T-helper 1 cell treated with Interleukin-12 subunit alpha and Interleukin-12 subunit beta and Interleukin-4 antibody, amounts not matched to agents 30 ng/mL and 1 ng/mL, for 36 hours (primary cell): ENCODE measurements around the gene VCAN. TPM values are rescaled to one million over a fixed set of nuclear protein-coding genes. Genes with fewer than 3 reads are reported as not detected.

Source experiments
- intact Hi-C: fragments of 100-400 bp; cut with micrococcal nuclease; formaldehyde crosslinking; loops from one replicate; pipeline ENCODE4 v1.15.1; 2024
- total RNA-seq: library from RNA; stranded (reverse); gene quantifications from 2 replicates; pipeline ENCODE4 v1.2.3, GENCODE V29; 2022

The VCAN gene
- total RNA-seq, 1 donor from 2014 or later: 1.0 TPM

DNA sequence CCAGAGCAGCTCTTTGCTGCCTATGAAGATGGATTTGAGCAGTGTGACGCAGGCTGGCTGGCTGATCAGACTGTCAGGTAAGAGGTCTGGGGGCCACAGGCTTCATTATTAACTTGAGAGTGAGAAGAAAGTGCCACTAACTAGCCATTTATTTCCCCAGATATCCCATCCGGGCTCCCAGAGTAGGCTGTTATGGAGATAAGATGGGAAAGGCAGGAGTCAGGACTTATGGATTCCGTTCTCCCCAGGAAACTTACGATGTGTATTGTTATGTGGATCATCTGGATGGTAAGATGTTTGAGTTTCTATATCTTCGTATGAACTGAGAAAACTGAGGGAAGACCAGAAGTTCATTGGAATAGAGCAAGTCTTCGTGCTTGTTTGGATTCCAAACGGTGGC is 22.1 kb downstream of the VCAN start:
- intact Hi-C loops: no loop called here

DNA sequence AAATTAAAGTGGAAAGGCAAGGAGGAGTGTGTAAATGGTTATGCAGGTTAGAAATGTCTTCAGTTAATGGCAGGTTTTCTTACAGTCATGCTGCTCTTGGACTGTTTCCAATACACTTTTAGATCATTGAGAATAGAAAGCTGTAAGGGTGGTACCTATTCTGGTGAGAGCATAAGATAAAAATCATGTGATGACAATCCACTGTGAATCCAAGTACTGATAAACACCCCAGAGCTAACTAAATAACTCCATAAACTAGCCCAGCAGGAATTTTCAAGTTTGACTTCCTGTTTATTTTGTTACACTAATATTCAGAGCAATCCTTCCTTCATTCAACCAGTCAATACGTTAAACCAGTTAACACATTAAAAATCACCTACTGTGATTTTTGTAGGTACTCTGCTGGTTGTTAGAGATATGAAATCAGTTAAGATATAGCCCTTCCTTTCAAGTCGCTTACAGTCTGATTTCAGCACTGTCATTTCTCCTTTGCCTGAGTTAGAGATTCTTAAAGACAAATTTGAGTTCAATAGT is 22.6 kb downstream of the VCAN start:
- intact Hi-C loops: no loop called here

DNA sequence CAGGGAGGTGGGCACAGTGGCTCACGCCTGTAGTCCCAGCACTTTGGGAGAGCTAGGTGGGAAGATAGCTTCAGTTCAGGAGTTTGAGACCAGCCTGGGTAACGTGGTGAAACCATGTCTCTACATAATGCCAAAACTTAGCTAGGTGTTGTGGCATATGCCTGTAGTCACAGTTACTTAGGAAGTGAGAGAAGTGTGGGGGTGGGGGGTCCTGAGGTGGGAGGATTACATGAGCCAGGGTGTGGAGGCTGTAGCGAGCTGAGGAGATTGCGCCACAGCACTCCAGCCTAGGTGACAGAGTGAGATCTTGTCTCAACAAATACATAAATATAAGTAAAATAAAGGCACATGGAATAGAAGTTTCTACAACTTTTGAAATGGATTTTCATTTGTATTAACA is 23.1 kb downstream of the VCAN start:
- intact Hi-C loops: no loop called here

DNA sequence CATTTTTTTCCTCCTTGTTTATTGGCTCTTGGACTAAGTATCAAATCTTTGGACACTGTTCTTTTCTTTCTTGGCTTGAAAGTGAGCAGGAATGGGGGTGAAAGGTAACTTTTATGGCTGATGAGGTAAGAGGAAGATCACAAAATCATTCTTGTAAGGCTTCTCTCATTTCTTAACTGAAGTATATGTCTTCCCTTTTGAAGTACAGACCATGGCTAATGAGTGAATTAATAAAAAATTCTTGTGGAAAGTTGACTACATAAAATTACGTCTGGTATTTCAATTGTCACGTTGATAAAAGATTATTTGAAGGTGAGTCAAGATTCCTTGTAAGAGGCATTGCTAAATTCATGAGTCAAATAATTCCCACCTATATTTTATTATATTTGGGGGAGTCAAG is 25.1 kb downstream of the VCAN start:
- intact Hi-C loops: no loop called here

DNA sequence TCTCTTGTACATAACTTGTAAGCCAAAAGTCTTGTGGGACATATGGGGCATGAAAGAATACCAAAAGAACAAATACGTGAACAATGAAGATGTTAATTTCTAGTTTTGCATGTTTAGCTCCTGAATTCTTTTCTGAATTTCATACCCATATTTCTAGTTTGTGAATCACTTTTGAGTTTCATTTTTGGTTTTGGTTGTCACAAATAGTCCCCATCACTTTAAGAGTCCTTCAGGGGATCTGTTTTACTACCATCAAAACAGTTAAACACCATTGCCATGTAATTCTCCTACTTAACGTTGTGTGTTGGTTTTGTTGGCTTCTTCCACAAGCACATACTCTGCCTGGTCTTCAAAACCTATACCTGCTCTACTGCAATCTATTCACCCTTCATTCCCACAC is 27.0 kb downstream of the VCAN start:
- intact Hi-C loops: no loop called here

DNA sequence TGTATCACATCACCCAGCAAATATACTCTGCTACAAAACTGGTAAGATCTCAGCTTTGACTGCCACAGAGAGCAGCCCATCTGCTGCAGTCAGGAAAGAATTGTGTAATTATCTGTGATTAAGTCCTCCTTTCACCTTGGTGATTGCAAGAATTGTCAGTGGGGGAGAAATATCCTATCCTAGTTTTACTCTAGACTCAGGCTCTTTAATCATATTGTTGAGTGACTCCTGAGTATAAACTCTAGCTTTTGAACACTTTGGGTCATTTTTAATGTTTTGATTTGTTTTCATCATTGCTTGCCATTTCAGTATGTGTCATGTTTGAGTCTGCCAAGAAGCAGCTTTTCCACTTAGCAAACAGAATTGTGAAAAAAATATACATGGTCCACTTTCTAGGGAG is 32.1 kb downstream of the VCAN start:
- intact Hi-C loops: no loop called here

DNA sequence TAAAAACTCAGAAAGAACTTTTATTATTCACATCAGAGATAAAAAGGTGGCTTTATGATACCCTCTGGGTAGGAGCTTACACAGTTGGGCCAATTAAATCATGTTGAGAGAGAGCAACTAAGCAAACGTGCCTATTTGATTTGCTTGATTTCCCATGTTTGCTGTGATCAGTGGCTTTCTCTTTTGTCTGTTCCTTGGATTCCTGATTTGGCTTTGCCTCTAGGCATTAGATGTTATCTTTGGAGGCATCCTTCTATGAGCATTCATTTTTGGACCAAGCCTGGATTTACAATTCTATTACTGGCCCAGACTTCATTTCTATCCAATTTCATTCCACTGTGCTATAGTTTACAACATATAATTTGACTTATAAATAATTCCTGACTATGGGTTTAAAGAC is 35.9 kb downstream of the VCAN start:
- intact Hi-C loops: no loop called here

DNA sequence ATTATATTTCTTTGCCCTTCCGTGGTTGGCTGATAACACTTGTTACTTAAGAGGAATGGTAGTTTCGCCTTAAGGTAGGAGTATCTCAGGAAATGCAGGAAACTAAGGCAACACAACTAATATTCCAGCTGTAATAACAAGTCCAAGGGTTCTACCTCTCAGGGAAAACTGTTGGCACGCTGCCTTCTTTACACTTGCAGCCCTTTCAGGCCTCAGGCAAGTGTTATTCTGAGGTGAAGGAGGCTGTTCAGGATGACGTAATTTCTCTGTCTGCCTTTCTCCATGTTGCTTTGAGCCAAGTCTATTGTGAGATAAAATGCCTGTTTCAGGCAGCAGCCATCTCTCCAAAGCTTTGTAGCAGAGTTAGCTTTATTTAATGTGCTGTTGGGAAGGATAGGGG is 38.0 kb downstream of the VCAN start:
- intact Hi-C loops: no loop called here

DNA sequence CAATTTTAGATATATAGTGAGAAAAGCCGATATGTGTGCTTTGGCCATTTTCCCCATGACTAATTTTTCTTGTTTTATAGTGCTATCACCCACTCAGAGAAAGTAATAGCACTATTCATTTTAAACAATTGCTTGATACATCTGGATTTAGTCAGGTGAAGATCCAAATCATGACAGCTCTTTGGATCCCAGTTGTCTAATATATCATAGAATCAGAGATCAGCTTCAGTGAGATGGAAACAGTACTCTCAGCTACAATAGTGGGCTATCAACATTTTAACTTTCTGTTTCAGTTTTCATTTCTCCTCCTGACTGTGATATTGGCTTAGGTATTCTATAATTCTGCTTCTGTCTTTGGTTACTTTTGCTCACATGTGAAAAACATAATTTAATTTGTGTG is 38.7 kb downstream of the VCAN start:
- intact Hi-C loops: no loop called here

DNA sequence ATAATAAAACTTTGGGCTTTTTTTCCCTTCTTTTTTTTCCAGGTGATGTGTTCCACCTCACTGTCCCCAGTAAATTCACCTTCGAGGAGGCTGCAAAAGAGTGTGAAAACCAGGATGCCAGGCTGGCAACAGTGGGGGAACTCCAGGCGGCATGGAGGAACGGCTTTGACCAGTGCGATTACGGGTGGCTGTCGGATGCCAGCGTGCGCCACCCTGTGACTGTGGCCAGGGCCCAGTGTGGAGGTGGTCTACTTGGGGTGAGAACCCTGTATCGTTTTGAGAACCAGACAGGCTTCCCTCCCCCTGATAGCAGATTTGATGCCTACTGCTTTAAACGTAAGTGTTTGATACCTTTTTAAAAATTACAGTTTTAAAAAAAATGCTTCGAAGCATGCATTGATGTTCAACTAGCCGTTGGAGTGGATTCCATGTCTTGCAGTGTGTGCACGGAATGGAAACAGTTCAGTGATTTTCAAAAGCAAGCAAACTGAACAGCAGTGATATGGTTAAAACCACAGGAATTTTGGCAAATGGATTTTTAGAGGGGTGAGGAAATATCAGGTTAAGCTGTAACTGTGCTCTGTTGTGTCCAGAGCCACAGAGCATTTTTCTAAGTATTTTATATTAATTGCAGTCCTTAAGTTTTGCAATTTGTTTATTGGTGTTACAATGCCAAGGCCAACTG is 40.7 kb downstream of the VCAN start:
- intact Hi-C loops: no loop called here

DNA sequence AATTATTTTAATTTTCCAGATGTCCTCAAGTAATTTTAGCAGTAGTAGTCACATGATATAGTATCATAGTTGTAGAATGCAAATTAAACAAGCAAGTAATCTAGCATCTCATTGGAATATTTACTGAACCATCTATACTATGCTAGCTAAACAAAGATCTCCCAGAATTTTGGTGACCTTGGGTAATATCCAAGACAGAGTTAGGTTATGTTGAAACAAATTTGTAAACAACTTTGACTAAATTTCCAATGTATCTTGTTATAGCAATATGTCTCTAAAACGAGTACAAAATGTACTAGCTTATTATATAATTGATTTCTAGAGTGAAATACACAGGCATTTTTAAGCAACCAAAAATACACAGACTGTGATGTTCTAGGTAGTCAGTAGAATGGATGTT is 41.5 kb downstream of the VCAN start:
- intact Hi-C loops: no loop called here

DNA sequence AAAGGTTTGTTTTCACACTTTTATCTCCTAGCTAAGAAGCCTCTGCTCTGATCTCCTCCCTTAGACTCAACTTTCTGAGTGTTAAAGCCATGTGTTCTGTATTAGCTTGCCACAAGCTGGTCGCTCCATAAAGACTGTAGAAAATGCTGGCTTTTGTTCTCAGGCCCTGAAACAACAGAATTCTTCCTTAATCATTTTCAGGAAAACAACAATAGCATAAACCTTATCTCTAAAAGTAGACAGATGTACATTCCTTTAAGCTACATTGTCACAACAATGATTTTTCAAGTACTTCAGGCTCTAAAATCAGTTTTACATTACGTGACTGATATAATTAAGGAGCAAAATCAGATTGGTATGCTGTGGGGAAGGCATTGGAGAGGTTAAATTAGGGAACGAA is 41.9 kb downstream of the VCAN start:
- intact Hi-C loops: no loop called here

DNA sequence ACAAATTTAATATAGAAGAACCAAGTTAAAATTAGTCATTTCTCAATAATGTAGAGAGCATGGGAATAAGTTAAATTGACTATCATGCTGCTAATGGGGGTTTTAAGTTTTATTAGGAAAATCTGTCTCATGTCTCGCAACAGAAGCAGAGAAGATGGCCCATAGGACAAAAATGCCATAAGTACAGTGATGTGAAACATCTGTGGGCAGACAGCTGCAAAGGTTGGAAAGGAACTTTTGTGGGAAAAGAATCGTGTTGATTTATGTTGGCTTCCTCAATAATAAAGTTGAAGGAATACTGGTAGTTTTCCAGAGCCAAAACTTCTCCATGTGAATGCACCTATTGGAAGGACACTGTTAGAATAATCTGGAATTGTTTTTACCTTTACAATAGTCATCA is 44.8 kb downstream of the VCAN start:
- intact Hi-C loops: no loop called here

DNA sequence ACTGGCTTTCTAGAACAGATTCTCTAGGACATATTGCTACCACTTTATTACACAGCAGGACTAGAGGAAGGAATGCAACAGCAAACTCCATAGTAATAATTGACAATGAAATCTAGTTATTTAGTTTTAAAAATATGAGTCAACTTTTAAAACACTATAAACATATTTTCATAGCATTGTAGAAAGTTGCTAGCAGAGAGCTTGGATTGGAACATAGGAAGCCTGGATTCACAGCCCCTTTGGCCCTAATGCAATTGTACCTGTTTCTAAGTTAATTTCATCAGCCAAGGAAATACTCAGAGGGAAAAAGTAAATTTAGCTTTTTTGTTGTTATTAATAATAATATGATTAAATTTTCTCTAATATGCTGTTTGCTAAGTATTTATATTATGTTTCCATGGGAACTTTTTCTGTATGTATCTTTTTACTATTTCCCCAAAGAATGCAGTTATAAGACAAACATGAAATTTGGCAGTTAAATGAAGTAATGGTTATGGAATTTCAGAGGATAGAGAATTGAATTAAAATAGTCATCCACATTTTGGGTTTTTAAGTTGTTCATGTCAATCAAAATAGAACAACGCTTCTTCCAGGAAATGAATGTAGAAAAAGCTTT is 45.6 kb downstream of the VCAN start:
- intact Hi-C loops: no loop called here

DNA sequence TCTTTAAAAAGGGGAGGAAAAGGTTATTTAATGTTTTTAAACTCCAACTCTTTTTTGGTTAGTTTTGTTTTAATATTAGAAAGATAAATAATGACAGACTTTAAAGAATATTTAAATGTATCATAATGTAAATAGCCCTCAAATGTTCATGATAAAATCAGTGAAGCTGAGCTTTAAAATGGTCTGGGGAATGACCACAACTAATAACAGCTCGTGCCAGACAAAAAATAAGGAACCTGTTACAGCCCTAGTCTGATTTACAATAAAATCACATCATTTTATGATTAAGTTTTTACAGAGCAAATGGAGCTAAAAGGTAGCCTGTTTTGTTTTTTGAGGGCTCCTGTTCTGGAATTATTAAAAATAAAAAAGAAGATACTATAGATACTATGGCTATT is 46.1 kb downstream of the VCAN start:
- intact Hi-C loops: no loop called here

DNA sequence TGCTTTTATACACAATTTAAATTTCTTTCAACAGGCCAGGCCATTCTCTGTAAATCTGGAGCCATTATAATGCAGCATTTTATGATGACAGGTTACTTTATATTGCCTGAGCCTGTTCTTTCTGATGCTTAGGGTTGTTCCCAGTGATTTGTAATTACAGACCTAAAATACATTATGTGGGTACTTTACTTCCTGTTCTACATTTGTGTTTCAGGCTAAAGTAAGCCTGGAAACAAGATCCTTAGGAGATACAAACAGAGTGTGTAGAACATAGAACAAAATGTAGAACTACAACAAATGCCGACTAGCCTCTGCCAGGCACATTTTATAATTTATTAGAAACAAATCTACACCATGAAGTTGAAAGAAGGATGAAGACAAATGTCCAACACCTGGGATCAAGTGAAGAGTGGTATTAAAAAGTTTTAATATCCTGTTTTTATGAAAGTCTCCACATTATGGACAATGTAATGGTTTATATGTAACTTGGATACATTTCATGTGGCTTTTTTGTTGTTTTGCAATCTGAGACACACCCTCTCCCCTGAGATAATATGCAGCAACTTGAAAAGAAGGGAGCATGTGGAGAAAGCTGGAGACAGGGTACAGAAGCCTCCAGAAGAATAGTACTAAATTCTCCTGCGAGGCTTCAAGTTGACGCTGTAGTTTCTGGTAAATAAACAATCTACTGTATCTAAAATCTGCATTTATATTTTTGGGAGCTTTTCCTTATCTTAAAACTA is 46.9 kb downstream of the VCAN start:
- intact Hi-C loops: no loop called here

DNA sequence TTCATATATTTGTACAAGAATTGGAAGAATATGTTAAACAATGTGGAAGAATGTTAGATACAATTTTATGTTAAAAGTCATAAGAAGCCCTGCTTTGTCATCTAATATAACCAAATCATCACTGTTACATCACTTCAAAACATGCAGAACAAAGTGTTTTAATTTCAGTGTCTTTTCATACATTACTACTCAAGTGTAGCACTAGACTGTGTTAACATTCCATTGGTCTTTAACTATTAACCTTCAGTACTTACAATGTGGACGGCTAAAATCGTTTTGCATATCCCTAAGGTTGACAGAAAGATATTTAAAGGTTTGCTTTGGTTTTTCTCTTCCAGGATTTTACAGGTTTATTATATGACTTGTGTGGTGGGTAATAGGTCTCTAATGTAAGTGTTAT is 50.9 kb downstream of the VCAN start:
- intact Hi-C loops: no loop called here

DNA sequence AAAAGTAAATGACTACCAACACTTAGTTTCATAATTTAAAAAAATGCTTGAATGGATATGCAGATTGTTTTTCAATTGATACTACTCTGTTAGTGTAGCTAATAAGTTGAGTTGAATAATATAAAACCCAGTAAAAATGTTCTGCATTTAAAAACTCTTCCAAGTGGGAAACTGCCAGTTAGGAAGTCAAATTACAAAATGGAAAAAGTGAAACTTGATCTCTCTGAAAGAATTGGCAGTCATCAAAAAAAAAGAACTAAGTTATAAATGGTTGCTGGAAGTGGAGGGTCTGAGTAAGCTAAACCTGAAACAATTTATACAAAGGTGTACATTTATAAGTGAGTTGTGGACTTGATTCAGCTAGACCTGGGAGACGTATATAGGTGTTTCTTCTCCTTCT is 52.4 kb downstream of the VCAN start:
- intact Hi-C loops: no loop called here

DNA sequence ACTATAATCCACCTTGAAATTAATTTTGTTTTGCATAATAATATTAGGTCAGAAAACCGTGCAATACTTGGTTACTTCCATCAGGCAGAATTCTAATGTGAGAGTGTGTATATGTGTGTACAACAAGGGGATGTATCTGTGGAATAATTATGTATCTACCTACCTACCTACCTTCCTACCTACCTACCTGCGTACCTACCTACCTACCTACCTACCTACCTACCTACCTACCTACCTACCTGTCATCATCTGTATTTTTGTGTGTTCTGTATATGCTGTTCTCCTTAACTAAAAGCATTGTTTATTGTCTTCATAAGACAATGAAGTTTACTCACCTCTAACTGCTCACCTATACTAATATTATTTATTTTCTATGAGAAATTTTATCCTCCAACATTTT is 52.8 kb downstream of the VCAN start:
- intact Hi-C loops: no loop called here

DNA sequence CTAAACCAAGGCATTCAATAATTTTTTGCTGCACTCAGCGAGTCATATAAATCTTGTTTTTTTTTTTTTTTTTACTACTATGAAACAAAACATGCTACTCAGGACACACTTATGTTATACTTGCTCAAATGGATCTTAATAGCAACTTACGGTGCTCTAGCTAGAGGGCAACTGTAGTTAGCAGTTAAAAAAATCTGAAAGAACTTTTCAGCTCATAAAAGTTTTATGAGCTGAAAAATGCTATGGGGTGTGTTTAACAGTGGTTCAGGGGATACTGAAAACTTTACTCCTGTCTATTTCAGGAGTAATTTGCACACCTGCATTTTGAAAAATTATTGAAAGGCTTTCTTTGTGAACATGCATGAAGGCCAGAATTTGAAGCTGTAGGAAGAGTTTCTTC is 53.4 kb downstream of the VCAN start:
- intact Hi-C loops: no loop called here

DNA sequence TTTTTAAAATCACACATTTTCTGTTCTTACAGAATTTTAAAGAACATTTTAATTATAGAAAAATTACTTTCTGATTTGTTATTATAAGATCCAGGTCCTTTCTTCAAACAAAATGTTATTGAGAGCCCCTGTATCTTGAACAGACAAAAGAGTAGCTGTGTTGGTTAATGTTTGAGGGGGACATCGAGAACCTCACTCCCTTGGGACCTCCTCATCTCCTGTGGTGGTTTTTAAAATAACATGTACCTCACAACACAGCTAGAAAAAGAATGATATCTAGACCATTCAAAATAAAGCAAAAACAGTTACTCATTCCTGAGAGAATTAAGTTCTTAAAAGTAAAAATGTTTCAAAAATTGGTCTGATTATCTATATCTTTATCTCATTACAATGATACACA is 54.7 kb downstream of the VCAN start:
- intact Hi-C loops: no loop called here

DNA sequence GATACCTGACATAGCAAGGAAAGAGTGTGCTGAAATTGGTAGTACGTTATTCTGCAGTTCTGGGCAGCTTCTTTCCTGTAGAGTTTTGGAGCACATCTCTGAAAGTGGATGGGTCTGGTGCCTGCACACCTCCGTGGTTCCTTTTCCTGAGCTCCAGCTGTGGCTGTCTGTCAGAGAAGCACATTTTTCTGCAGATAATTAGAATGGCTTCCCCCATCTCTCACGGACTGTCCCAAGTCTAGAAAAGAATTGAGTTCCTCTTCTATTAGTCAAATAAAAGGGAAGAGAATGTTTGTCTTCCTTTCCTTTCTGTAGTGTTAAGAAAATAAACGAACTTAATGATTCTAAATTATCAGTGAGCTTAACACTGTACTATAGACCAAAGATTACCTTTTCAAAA is 55.7 kb downstream of the VCAN start:
- intact Hi-C loops: no loop called here
